ENCODE results near the gene FAM163B. TPM values are rescaled to one million over a fixed set of nuclear protein-coding genes. Genes with fewer than 3 reads are reported as not detected.

Gene FAM163B
- total and polyA plus RNA-seq, 2 donors (not counting 1 experiment from before 2014, with no cell fraction given), result not detected

DNA sequence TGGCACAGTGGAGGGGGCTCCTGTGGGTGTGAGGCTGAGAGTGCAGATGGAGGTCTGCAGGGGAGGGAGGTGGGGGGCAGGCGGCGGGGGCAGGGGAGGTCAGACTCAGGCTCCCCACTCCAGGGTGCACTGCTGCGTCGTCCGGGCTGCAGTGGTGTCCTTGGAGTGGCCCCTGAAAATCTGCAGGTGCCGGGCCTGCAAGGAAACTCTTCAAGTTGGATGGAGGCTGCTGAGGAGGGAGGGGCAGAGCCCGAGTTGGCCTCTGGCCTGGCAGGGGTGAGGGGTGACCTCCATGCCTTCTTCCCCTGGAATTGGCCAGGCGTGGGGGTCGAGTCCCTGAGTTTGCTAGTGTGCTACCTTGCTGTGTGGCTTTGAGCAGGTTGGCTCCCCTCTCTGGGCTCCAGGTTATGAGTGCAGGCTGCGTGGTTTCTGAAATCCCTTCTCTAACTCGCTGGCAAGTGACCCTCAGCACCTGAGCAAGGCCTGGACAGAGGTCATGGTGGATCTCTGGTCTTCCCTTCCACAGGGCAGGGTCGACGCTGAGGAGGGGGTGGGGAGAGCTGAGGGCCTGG is 73.8 kb downstream of the FAM163B start:
- Histone ChIP-seq H2AFZ (ENCODE audit: low read length) (no peak overlapping the region), H3K4me1 (ENCODE audit: control insufficient read depth, extremely low read depth, insufficient read depth, low read length) (peaks cover 8% of the 10 kb centered on the region), H3K9ac (ENCODE audit: insufficient read depth, low read length) (no peak overlapping the region), H3K4me3 (replicated peaks in 1 of 4; ENCODE audit: control extremely low read depth in 1 of 4, insufficient read depth in 1 of 4, low read depth in 3 of 4, low read length in 4 of 4) (no peak overlapping the region), H3K79me2 (ENCODE audit: control insufficient read depth, insufficient read depth, low read length) (no peaks in the 10 kb centered on the region), H3K27ac (ENCODE audit: insufficient read depth, low read length) (no peak overlapping the region), H3K36me3 (ENCODE audit: control insufficient read depth, insufficient read depth, low read length) (no peaks in the 10 kb centered on the region), H3K27me3 (ENCODE audit: control insufficient read depth, insufficient read depth, low read length) (peaks cover 15% of the 10 kb centered on the region), H3K9me3 (ENCODE audit: control insufficient read depth, insufficient read depth, low read depth, low read length) (no peaks in the 10 kb centered on the region), H4K20me1 (ENCODE audit: control insufficient read depth, extremely low read depth, insufficient read depth, low read length) (no peaks in the 10 kb centered on the region), H3K4me2 (ENCODE audit: extremely low read depth, insufficient read depth, low read length) (no peak overlapping the region)
- DNase-seq (ENCODE audit: low read depth in 2 of 2), result no peak
- TF ChIP-seq, protein P1, sequence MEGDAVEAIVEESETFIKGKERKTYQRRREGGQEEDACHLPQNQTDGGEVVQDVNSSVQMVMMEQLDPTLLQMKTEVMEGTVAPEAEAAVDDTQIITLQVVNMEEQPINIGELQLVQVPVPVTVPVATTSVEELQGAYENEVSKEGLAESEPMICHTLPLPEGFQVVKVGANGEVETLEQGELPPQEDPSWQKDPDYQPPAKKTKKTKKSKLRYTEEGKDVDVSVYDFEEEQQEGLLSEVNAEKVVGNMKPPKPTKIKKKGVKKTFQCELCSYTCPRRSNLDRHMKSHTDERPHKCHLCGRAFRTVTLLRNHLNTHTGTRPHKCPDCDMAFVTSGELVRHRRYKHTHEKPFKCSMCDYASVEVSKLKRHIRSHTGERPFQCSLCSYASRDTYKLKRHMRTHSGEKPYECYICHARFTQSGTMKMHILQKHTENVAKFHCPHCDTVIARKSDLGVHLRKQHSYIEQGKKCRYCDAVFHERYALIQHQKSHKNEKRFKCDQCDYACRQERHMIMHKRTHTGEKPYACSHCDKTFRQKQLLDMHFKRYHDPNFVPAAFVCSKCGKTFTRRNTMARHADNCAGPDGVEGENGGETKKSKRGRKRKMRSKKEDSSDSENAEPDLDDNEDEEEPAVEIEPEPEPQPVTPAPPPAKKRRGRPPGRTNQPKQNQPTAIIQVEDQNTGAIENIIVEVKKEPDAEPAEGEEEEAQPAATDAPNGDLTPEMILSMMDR (conservative IDR thresholded peaks at IDR 0.05 in 1 of 2, IDR thresholded peaks at IDR 0.05 in 1 of 2; ENCODE audit: low read depth in 1 of 2, low read length in 2 of 2), result no peak
- no peak for TF ChIP-seq EZH2 (IDR thresholded peaks at IDR 0.05; ENCODE audit: low read length, missing control alignments)

DNA sequence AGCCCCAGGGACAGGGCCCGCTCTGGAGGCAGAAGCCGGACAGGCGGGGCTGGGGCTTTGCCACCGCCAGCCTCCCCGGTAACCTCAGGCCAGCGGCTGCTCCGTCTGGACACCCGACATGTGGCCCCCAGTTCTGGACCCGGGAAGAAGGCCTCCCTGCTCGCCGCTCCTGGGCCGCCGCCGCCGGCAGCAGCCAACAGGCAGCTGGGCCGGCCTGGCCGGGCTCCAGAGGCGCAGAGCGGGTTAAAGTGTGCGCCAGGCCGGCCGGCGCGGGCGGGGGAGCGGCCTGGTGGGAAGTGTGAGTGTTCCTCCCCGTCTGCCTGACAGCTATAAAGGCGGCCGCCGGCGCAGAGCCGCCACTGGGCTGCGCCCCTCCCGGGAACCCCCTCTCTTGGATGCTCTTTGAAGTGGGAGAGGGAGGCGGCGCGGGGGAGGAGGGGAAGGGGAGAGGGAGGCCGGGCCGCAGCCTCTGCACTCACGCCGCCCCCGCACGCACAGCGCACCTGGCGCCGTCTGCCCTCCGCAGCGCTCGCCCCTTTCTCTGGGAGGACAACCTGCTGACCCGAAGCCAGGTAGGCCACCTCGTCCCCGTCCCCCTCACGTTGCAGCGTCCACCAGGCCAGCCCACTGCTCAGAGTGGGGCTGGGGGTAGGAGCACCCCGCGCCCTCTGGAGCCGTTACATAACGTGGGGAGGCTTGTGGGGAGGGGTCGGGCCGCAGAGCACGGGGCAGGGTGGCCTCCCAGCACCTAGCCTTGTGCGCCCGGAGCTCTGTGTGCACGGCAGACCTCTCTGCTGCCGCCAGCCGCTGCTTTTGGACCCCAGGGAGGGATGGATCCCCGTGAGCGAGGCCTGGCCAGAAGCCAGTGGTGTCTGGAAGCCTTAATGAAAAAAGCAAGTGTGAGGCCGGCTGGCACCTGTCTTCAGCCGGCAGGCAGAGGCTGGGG is 74.6 kb downstream of the FAM163B start, which contains the start of gene ADAMTSL2:
ADAMTSL2 (plus strand) TSS at position 359 of the 946 bp plus-strand sequence. CDS start 2,009 bp downstream, outside the sequence.
- peak; percentile 64 to 65 for DNase-seq (ENCODE audit: low read depth in 2 of 2)
- Histone ChIP-seq H3K4me3 (replicated peaks in 1 of 4; ENCODE audit: control extremely low read depth in 1 of 4, insufficient read depth in 1 of 4, low read depth in 3 of 4, low read length in 4 of 4) (peak within 1 kb of the TSS in 1 of 4 experiments; percentile 17), H2AFZ (ENCODE audit: low read length) (no peak within 1 kb of the TSS)

More for the DNA sequence above, 74.6 kb downstream of the FAM163B start, which contains the start of gene ADAMTSL2:
- H4K20me1 ChIP-seq (ENCODE audit: control insufficient read depth, extremely low read depth, insufficient read depth, low read length), result no peaks in the 10 kb centered on the region
- peak within 1 kb of the TSS; percentile 25 for H3K4me2 ChIP-seq (ENCODE audit: extremely low read depth, insufficient read depth, low read length)
- TF ChIP-seq EZH2 (IDR thresholded peaks at IDR 0.05; ENCODE audit: low read length, missing control alignments), result no peak
- TF ChIP-seq, protein P1 (conservative IDR thresholded peaks at IDR 0.05 in 1 of 2, IDR thresholded peaks at IDR 0.05 in 1 of 2; ENCODE audit: low read depth in 1 of 2, low read length in 2 of 2), result no peak
- H3K36me3 ChIP-seq (ENCODE audit: control insufficient read depth, insufficient read depth, low read length), result no peaks in the 10 kb centered on the region
- no peak within 1 kb of the TSS for H3K27ac ChIP-seq (ENCODE audit: insufficient read depth, low read length)
- no peaks in the 10 kb centered on the region for H3K9me3 ChIP-seq (ENCODE audit: control insufficient read depth, insufficient read depth, low read depth, low read length)
- H3K4me1 ChIP-seq (ENCODE audit: control insufficient read depth, extremely low read depth, insufficient read depth, low read length), result peaks cover 8% of the 10 kb centered on the region
- no peaks in the 10 kb centered on the region for H3K79me2 ChIP-seq (ENCODE audit: control insufficient read depth, insufficient read depth, low read length)
- H3K27me3 ChIP-seq (ENCODE audit: control insufficient read depth, insufficient read depth, low read length), result peaks cover 18% of the 10 kb centered on the region
- no peak within 1 kb of the TSS for H3K9ac ChIP-seq (ENCODE audit: insufficient read depth, low read length)
